K562 (cell line): ENCODE results near the gene TRIO. TPM values are rescaled to one million over a fixed set of nuclear protein-coding genes. Genes with fewer than 3 reads are reported as not detected.

Experiments
- C11orf30 ChIP-seq: fragments of 450-650 bp; IDR thresholded peaks from 2 replicates; pipeline ENCODE4 v1.6.1; 2016; ENCODE audit warnings: low read depth, mild to moderate bottlenecking
- CBFA2T2 ChIP-seq: fragments of 450-650 bp; conservative IDR thresholded peaks from 2 replicates; pipeline ENCODE4 v1.6.1; 2017; ENCODE audit warnings: mild to moderate bottlenecking
- CTBP1 ChIP-seq: fragments of 450-650 bp; IDR thresholded peaks from 2 replicates; pipeline ENCODE4 v1.6.1; 2016; ENCODE audit warnings: borderline replicate concordance
- GTF3C2 ChIP-seq: IDR thresholded peaks from 3 replicates; pipeline ENCODE4 v1.6.1; 2011; ENCODE audit warnings: borderline replicate concordance, mild to moderate bottlenecking, moderate library complexity; ENCODE audit not compliant: insufficient read length; ENCODE audit errors: extremely low read depth
- RNF219 ChIP-seq: fragments of 250-450 bp; sonication (Bioruptor Pico); IDR thresholded peaks from 2 replicates; pipeline ENCODE4 v1.5.0; 2022; ENCODE audit warnings: mild to moderate bottlenecking
- ZHX1 ChIP-seq: fragments of 150-350 bp; conservative IDR thresholded peaks from 2 replicates; pipeline ENCODE4 v1.6.1; 2014; ENCODE audit warnings: low read length
- ZNF140 ChIP-seq: fragments of 250-450 bp; sonication (Bioruptor Pico); IDR thresholded peaks from 2 replicates; pipeline ENCODE4 v1.8.0; 2021; ENCODE audit warnings: moderate library complexity, mild to moderate bottlenecking, inconsistent platforms
- ZNF280A ChIP-seq: fragments of 450-650 bp; IDR thresholded peaks from 2 replicates; pipeline ENCODE4 v1.6.1; 2018; ENCODE audit warnings: mild to moderate bottlenecking, low read depth; ENCODE audit not compliant: partially characterized antibody
- polyA plus RNA-seq, 8 experiments: library from polyadenylated mRNA; depleted of rRNA in 4 of 8; stranded (reverse) in 5 of 8; unstranded in 3 of 8; fragments of >200 nt; fragmentation: Nextera tagmentation in 2 of 8; fragmentation: Illumina TruSeq in 1 of 8; extraction: Ambion mirVana in 2 of 8; extraction: Trizol in 1 of 8; gene quantifications; 2 replicates each; pipeline versions ENCODE4 v1.2.1 to v1.2.3, GENCODE V29; 2011 to 2014; ENCODE audit warnings: inconsistent platforms in 1 of 8, missing spikeins in 1 of 8
- total RNA-seq, 7 experiments: library from RNA; depleted of rRNA in 6 of 7; stranded (reverse); fragments of >200 nt in 6 of 7; fragmentation: Illumina TruSeq in 2 of 7; extraction: Trizol in 2 of 7; gene quantifications; 2 replicates each; pipeline versions ENCODE4 v1.2.1 to v1.2.3, GENCODE V29; 2011 to 2021; ENCODE audit warnings: low replicate concordance in 1 of 7
- TF ChIP-seq, protein P1 (sequence below): fragments of 450-650 bp; IDR thresholded peaks from 2 replicates; pipeline ENCODE4 v1.7.1; 2018; ENCODE audit warnings: mild to moderate bottlenecking, low read depth; ENCODE audit not compliant: partially characterized antibody
- TF ChIP-seq, protein P2 (sequence below): fragments of 250-450 bp; sonication (Bioruptor Pico); IDR thresholded peaks from 2 replicates; pipeline ENCODE4 v1.8.0; 2022; ENCODE audit warnings: moderate library complexity, mild to moderate bottlenecking, inconsistent platforms

The TRIO gene
- total and polyA plus RNA-seq, 9 of the 15 experiments (the other 6 are each of a cell fraction or from before 2014, with no cell fraction given) = 0.24 to 5.0 (median 1.1) TPM

GRCh38 chr5:14250084-14250695 lies 107.0 kb downstream of the TRIO start (continued):
- no peak for TF ChIP-seq GTF3C2
- peak; percentile 28; the same call in 1 of the 2 replicates for TF ChIP-seq CBFA2T2
- TF ChIP-seq CTBP1 = no peak; the same call in 1 of the 2 replicates
- no peak for TF ChIP-seq ZNF140 (CRISPR knock-in tag)
- no peak for TF ChIP-seq RNF219
- TF ChIP-seq, protein P1, sequence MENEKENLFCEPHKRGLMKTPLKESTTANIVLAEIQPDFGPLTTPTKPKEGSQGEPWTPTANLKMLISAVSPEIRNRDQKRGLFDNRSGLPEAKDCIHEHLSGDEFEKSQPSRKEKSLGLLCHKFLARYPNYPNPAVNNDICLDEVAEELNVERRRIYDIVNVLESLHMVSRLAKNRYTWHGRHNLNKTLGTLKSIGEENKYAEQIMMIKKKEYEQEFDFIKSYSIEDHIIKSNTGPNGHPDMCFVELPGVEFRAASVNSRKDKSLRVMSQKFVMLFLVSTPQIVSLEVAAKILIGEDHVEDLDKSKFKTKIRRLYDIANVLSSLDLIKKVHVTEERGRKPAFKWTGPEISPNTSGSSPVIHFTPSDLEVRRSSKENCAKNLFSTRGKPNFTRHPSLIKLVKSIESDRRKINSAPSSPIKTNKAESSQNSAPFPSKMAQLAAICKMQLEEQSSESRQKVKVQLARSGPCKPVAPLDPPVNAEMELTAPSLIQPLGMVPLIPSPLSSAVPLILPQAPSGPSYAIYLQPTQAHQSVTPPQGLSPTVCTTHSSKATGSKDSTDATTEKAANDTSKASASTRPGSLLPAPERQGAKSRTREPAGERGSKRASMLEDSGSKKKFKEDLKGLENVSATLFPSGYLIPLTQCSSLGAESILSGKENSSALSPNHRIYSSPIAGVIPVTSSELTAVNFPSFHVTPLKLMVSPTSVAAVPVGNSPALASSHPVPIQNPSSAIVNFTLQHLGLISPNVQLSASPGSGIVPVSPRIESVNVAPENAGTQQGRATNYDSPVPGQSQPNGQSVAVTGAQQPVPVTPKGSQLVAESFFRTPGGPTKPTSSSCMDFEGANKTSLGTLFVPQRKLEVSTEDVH = no peak
- TF ChIP-seq C11orf30 = no peak
- TF ChIP-seq, protein P2, sequence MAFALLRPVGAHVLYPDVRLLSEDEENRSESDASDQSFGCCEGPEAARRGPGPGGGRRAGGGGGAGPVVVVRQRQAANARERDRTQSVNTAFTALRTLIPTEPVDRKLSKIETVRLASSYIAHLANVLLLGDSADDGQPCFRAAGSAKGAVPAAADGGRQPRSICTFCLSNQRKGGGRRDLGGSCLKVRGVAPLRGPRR (CRISPR knock-in tag) = no peak
- TF ChIP-seq ZNF280A = no peak
- TF ChIP-seq ZHX1 = no peak
